GM12892 (cell line): Measurements from ENCODE around the gene BCL11B.
"Not testable (repeated sequence)": the region's sequence is repeated elsewhere in the genome, so short reads cannot be mapped to it uniquely, and the experiment has no call there.

Experiments
- DNase-seq: peaks from one replicate; pipeline ENCODE4 v3.0.0; 2011; ENCODE audit not compliant: insufficient read length
- FAIRE-seq: peaks from 2 replicates; lab custom pipeline; 2011; peaks lifted over from hg19 to GRCh38; lab: Jason Lieb, UNC
- POLR2A ChIP-seq: IDR thresholded peaks from 2 replicates; pipeline ENCODE4 v1.6.1; 2011; ENCODE audit warnings: low read depth, low read length, control low read depth
- POLR2AphosphoS5 ChIP-seq: IDR thresholded peaks from 2 replicates; pipeline ENCODE4 v1.6.1; 2011; ENCODE audit warnings: low read depth, low read length, control low read depth
- TAF1 ChIP-seq: IDR thresholded peaks from 2 replicates; pipeline ENCODE4 v1.6.1; 2011; ENCODE audit warnings: low read depth, mild to moderate bottlenecking, control low read depth, low read length, borderline replicate concordance

BCL11B gene

DNA sequence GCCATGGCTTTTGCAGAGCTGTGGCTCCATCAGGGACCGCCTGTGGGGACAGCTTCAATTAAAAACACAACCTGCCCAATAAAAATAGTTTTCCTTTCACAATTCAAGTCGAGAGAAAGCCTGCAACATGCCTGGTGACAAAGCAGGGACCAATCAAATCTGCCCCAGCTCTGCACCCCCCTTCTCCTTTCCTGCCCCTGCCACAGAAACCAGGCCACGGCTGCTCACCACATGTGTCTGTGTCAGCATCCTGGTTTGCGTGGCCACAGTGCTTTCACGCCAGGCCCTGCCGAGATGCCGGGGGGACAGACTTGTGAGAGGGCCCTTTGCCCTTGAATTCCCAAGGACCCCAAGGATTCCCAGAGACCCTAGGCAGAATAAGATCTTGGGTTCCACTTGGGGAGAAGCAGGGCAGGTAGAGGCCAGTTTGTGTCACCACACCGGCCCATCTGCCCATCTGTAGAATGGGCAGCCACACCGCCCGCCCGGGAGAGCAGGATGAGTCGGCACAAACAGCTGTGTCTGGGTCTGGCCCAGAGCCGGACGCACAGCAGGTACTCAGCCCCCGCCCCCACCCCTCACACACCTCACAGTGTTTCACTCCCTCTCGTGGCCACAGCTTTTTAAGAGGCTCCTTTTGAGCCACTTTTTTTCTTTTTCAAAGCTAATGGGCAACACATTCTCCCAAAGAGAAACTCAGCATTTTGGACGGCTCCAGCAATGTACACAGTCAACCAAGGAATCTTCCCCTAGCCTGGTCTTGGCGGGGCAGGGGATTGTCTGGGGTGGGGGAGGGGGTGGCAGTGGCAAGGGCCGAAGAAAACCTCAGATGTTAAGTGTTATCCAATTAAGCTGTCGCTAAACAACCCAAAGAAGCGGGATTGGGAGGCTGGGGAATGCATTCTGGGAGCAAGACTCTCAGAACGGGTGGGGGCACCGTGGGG, 41.5 kb downstream of the BCL11B start:
- FAIRE-seq: no peak
- TF ChIP-seq TAF1 (no peak), POLR2AphosphoS5 (no peak), POLR2A (no peak)
- no peak for DNase-seq

DNA sequence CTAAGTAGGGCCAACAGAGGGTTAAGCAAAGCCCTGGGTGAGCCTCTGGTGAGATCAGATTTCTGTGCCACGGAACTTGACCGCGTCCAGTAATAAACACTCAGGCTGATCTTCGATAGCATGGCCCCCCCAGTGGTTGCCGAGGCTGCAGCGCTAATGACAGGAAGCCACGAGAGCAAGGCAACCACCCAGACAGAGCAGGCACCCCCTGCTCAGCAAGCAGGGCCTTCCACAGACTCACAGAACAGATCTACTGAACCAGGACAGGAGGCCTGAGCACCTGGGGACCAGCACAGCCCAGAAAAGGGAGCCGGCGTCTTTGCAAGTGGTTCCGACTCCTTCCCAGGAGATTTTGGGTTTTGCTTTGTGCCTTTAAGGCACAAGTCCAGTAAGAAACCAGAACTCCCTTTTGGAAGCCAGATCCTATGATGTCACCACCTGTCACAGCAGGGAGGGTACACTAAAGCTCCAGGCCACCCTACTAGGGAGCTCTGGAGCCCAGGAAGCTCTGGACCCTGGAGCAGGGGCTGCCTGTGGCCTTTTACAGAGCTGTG, 42.3 kb downstream of the BCL11B start:
- no peak for FAIRE-seq
- TF ChIP-seq POLR2AphosphoS5 (no peak), TAF1 (no peak), POLR2A (no peak)
- DNase-seq: no peak

DNA sequence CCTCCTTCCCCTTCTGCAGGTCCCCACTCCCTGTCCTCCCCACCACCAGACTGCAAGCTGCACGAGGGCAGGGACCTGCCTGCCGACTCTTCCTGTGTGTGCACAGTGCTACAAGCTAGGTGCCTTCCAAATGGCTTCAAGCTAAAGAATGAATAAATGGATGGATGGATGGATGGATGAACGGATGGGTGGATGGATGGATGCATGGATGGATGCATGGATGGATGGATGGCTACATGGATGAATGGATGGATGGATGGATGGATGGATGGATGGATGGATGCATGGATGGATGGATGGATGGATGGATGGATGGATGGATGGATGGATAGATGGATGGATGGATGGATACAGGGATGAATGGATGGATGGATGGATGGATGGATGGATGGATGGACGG, 43.2 kb downstream of the BCL11B start:
- FAIRE-seq, DNase-seq: not testable (repeated sequence)

DNA sequence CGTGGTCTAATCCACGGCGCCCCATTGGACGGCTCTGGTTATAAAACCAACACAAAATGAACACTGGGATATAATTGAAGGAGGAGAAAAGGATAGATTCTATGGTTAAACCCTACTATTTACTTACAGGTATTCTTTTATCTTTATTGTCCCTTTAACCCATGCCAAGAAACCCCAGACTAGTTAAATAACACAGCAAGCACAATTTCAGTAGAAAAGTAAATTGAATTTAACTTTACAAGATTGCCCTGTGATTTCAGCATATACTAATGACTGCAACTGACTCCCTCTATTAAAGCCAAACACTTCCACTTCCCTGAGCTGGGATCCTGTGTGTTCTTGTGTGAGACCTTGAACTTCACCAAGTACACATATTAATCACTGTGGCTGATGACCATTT, 45.3 kb downstream of the BCL11B start:
- FAIRE-seq (no peak), DNase-seq (no peak)
- TF ChIP-seq POLR2A (no peak), TAF1 (no peak), POLR2AphosphoS5 (no peak)

DNA sequence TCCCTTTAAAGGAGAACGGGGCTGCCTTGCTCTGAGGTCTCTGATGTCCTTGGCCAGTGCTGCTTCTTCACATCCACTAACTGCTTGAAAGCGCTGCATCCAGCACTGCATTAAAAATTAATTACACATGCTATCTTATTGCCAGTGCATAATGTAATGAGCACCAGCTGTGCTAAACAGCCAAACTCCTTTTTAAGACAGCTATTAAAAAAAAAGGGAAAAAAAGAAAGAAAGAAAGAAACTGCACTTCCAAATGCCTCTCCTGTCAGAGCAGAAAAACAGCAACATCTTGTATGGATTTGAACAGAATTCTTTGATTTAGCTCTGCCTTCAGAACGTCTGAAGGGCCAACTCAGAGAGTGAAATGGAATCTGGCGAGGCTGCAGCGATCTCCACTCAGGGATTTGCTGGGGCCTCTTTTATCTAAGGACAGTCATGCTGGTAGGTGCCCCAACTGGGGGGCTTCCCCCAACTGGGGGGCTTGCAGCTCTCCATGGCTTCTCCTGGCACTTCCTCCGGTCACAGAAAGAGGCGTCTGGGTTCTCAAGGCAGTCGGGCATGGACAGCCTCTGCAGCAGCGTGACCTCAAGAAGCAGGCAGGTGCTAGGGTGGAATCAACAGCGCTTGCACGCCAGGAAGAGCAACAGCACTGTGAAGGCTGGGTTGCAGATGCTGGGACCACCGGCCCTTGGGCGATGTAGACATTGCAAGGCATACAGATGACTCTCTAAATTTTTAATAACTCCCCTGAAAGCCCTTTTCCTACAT, 46.4 kb downstream of the BCL11B start:
- DNase-seq (no peak), FAIRE-seq (no peak)
- TF ChIP-seq POLR2A (no peak), POLR2AphosphoS5 (no peak), TAF1 (no peak)

DNA sequence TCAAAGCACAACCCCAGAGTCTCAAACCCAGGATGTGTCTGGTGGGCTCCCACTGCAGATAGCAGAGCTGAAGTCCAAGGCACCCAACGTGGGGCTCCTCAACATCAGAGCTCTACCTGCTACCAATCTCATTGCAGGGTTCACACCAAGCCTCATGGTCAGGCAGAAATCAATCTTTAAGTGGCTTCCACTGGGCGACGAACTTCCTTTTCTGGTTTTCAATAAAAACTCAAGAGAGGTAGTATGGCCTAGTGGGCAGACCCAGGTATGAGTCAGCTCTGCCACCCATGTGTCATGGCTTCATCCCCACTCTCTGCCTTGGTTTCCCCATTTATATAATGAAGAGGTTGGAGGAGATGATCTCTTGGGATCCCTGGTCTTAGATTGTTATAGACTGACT, 47.0 kb downstream of the BCL11B start:
- TF ChIP-seq TAF1 (no peak), POLR2A (no peak), POLR2AphosphoS5 (no peak)
- DNase-seq (no peak), FAIRE-seq (no peak)

DNA sequence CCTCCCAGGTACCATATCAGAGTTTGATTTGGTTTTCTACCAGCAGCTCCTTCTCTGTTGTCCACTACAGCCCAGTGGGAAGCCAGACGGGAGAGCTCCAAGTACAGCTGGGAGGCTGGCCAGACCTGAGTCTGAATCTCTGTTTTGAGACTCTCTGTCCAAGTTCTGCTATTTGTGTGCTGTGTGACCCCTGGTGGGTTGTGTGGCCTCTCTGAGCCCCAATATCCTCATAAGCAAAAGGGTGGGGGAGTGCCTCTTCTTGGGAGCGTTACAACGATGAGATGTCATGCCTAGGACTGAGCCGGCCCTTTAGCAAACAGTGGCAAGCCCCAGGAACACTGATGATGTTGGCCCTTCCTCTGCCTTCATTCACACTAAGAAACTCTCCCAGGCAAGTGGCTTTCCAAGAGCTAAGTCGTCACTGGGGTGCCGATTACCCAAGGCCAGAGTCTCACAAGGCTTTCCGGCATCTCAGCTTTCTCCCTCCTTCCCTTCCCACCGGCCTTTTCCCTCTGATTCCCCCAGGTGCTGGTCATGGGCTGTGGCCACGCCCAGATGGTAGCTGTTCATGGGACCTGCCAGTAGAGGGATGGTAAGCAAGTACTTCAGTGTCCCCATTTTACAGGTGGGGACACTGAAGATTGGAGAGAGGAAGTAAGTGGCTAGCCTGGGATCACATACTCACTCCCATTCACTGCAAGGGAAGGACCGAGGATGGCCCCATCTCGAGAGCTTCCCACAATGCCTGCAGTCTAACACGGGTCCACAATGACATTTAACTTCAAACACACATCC, 47.7 kb downstream of the BCL11B start:
- DNase-seq (no peak), FAIRE-seq (no peak)
- TF ChIP-seq TAF1 (no peak), POLR2A (no peak), POLR2AphosphoS5 (no peak)

DNA sequence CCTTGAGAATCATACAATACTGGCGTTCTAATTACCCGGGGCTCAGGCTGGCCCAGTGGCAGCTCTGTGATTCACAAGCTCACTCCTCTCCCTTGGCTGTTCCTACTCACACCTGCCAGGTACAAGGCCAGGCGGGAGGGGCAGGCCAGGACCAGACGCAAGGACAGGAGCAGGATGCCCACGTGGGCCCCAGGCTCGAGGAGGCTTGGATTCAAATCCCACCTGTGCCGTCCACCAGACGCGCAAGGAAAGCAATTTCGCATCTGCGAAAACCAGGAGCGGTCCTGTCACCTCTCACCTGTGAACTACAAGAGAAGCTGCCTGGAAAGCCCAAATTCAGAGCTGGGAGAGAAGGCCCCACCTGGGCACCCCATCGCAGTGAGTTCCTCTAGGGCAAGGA, 50.6 kb downstream of the BCL11B start:
- TF ChIP-seq POLR2AphosphoS5 (no peak), POLR2A (no peak), TAF1 (no peak)
- DNase-seq (no peak), FAIRE-seq (no peak)

DNA sequence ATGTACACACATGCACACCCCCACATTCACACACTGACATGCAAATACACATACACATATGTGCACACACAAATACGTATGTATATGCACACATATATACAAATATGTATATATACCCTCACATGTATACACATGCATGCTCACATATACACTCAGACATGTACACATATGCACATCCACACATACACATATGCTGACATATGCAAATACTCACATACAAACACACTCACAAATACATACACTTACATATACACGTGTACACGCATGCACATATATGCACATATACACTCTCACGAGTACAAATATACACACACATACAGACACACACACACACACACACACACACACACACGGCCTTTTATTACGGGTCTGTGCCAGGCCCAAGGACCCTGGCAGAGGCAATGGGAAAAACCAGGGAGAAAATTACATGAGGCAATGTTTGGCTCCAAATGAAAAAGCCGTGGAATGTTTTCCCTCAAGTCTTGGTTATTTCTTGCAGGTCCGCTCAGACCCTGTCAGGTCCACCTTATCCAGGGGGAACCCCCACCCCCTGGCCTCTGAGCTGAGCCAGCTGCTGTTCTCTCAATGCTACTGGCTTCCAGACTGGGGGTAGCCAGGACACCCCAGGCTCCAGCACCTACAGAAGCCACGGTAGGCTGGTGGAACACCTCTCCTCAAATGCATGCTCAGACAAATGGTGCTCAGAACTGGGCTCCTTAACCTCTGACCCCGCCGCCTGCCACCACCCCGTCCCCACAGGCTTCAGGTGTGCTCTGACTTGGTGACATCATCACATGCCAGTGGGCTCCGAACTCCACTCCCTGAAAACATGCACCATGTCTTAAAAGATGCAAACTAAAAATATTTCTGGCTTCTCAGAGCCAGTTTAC, 54.7 kb downstream of the BCL11B start:
- TF ChIP-seq TAF1: no peak
- no peak for TF ChIP-seq POLR2AphosphoS5
- no peak for TF ChIP-seq POLR2A
- DNase-seq (no peak), FAIRE-seq (no peak)

DNA sequence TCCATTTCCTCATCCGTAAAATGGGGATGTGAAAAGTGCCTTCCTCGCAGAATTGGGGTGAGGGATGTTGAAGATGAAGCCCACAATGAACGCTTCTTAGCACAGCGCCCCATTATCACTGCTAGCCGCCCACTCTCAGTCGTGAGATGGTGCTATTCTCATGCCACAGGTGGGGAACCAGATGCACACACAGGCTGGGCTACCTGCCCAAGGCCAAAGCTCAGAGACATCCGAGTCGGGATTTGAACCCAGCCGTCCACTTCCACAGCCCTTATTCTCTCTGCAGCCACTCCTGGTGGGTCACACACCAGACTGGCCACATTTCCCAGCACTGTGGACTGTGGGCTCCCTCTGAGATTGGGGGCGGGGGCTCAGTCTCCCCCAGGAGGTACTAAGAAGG, 55.8 kb downstream of the BCL11B start:
- TF ChIP-seq POLR2AphosphoS5: no peak
- no peak for TF ChIP-seq POLR2A
- TF ChIP-seq TAF1: no peak
- DNase-seq: no peak
- FAIRE-seq: no peak

DNA sequence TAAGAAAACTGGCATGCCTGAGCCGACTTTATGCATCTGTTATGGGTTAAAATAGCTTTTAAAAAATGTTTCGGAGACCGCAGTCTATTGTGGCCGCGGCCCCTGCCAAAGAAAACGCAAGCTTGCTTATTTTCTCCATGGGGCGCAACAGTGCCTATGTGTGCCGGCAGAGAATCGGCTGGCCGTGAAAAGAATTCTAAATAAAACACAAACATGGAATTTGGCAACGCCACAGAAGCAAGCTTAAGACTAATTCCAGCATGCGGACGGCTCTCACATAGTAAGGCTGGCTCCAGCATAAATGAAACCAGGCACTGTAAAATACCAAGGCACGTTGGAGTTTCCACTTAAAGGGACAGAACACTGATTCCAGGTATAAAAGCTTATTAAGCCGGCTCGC, 56.7 kb downstream of the BCL11B start:
- TF ChIP-seq POLR2A: no peak
- TF ChIP-seq POLR2AphosphoS5: no peak
- TF ChIP-seq TAF1: no peak
- FAIRE-seq (no peak), DNase-seq (no peak)
